Thymus (tissue), 14 donors: Measurements from ENCODE around the gene MRI1. TPM values are rescaled to one million over a fixed set of nuclear protein-coding genes. Genes with fewer than 3 reads are reported as not detected.
A peak's percentile ranks its signal among the peaks of the same experiment; 100 is the strongest.

ENCODE experiments used
- DNase-seq, 9 donors: peaks; one replicate each; pipeline ENCODE4 v3.0.0-alpha.2; 2013; ENCODE audit warnings: low spot score in 9 of 9, low read depth in 6 of 9, missing footprints in 1 of 9
- H3K27ac ChIP-seq, 2 donors: one replicate each; pipeline ENCODE4 v1.5.1; 2013; ENCODE audit warnings: control low read depth in 1 of 2, low read depth in 1 of 2, low read length in 1 of 2, mild to moderate bottlenecking in 1 of 2, moderate library complexity in 1 of 2
- H3K27me3 ChIP-seq, 2 donors: one replicate each; pipeline ENCODE4 v1.5.1; 2013; ENCODE audit warnings: low read length in 1 of 2; ENCODE audit not compliant: control insufficient read depth in 2 of 2, insufficient read depth in 1 of 2
- H3K36me3 ChIP-seq, 2 donors: one replicate each; pipeline ENCODE4 v1.5.1; 2013; ENCODE audit warnings: low read length in 1 of 2, mild to moderate bottlenecking in 1 of 2, moderate library complexity in 1 of 2; ENCODE audit not compliant: control insufficient read depth in 2 of 2, insufficient read depth in 2 of 2
- H3K4me1 ChIP-seq, 2 donors: one replicate each; pipeline ENCODE4 v1.5.1; 2013; ENCODE audit warnings: low read length in 2 of 2; ENCODE audit not compliant: control insufficient read depth in 2 of 2, insufficient read depth in 2 of 2
- H3K4me3 ChIP-seq, 2 donors: one replicate each; pipeline ENCODE4 v1.5.1; 2013; ENCODE audit warnings: low read length in 2 of 2, control low read depth in 1 of 2, mild to moderate bottlenecking in 1 of 2
- H3K9me3 ChIP-seq, 2 donors: one replicate each; pipeline ENCODE4 v1.5.1; 2013; ENCODE audit warnings: low read length in 1 of 2, mild to moderate bottlenecking in 1 of 2; ENCODE audit not compliant: control insufficient read depth in 2 of 2, insufficient read depth in 1 of 2
- WGBS: extraction: QIAGEN DNeasy Blood & Tissue Kit; methylation state at CpG from one replicate; pipeline ENCODE4 v1.1.7; 2013; 5-methylcytosine and 5-hydroxymethylcytosine counted together
- long read RNA-seq, 10 donors: transcript quantifications; one replicate each; lab custom pipeline, GENCODE V29; 2026
- polyA plus RNA-seq: library from polyadenylated mRNA; stranded (reverse); fragments of 200-250 nt; gene quantifications from one replicate; pipeline ENCODE4 v1.2.3, GENCODE V29; 2013
- total RNA-seq: library from RNA; stranded (reverse); fragments of 120-200 nt; gene quantifications from one replicate; pipeline ENCODE4 v1.2.4, GENCODE V29; 2013
- donor health status: healthy.

Gene MRI1
- total RNA-seq (30.2 TPM), polyA plus RNA-seq (36.3 TPM)
- long read RNA-seq, donor 1 = 0 reads
- long read RNA-seq, donor 2, transcript MRI1-201 (6 exons, 1,735 nt) = major isoform, 6 of 24 reads
- long read RNA-seq, donor 2, partial matches to known transcripts = 5 of 24 reads
- long read RNA-seq, donor 2, other reads (novel, unspliced or antisense) = 11 of 24 reads
- long read RNA-seq, donor 3, partial matches to known transcripts = 0 of 12 reads
- long read RNA-seq, donor 3, other reads (novel, unspliced or antisense) = 7 of 12 reads
- long read RNA-seq, donor 4, partial matches to known transcripts = 0 of 1 reads
- long read RNA-seq, donor 4, other reads (novel, unspliced or antisense) = 0 of 1 reads
- long read RNA-seq, donor 5, partial matches to known transcripts = 65 of 70 reads
- long read RNA-seq, donor 5, other reads (novel, unspliced or antisense) = 0 of 70 reads
- long read RNA-seq, donor 6, transcript MRI1-201 (6 exons, 1,735 nt) = major isoform, 6 of 28 reads
- long read RNA-seq, donor 6, partial matches to known transcripts = 8 of 28 reads
- long read RNA-seq, donor 6, other reads (novel, unspliced or antisense) = 12 of 28 reads
- long read RNA-seq, donor 7, partial matches to known transcripts = 0 of 1 reads
- long read RNA-seq, donor 7, other reads (novel, unspliced or antisense) = 0 of 1 reads
- long read RNA-seq, donor 8, partial matches to known transcripts = 9 of 10 reads
- long read RNA-seq, donor 8, other reads (novel, unspliced or antisense) = 0 of 10 reads
- long read RNA-seq, donor 9, partial matches to known transcripts = 0 of 1 reads
- long read RNA-seq, donor 9, other reads (novel, unspliced or antisense) = 0 of 1 reads
- long read RNA-seq, donor 10, partial matches to known transcripts = 10 of 11 reads
- long read RNA-seq, donor 10, other reads (novel, unspliced or antisense) = 0 of 11 reads

- H3K9me3 ChIP-seq = no peaks in the 10 kb centered on the region
- peaks cover 37 to 38% of the 10 kb centered on the region in 2 donors for H3K36me3 ChIP-seq
- peaks cover 9 to 13% of the 10 kb centered on the region in 2 donors for H3K4me1 ChIP-seq
- peak within 1 kb of the TSS; percentile 68 to 85 for H3K4me3 ChIP-seq
- 4% methylated on average over 67 of the region's 67 CpGs for WGBS
- peak within 1 kb of the TSS; percentile 43 to 53 for H3K27ac ChIP-seq
- peak in 4 of 9 donors; percentile 49 to 75 (median 61) for DNase-seq
- no peaks in the 10 kb centered on the region for H3K27me3 ChIP-seq
Observed at GRCh38 chr19:13764101-13764807, at the start of gene MRI1. MRI1 (plus strand) TSS chr19:13764522; CDS start chr19:13764589, 67 bp downstream.

- H3K27me3 ChIP-seq = peaks cover 0 to 10% of the 10 kb centered on the region in 2 donors
- H3K4me3 ChIP-seq = no peak overlapping the region
- H3K4me1 ChIP-seq = no peaks in the 10 kb centered on the region
- no peaks in the 10 kb centered on the region for H3K9me3 ChIP-seq
- H3K36me3 ChIP-seq = no peaks in the 10 kb centered on the region
- 24% methylated on average over 8 of the region's 8 CpGs for WGBS
- DNase-seq = no peak
- no peak overlapping the region for H3K27ac ChIP-seq
Observed at GRCh38 chr19:13717194-13717643, 47.1 kb upstream of the MRI1 start.

GRCh38 chr19:13718733-13719132 lies 45.6 kb upstream of the MRI1 start:
- Histone ChIP-seq H3K27me3 (peaks cover 0 to 10% of the 10 kb centered on the region in 2 donors), H3K4me3 (no peak overlapping the region), H3K4me1 (no peaks in the 10 kb centered on the region), H3K27ac (no peak overlapping the region), H3K9me3 (no peaks in the 10 kb centered on the region), H3K36me3 (no peaks in the 10 kb centered on the region)
- DNase-seq = no peak
- 70% methylated on average over 9 of the region's 9 CpGs for WGBS

- WGBS = 96% methylated on average over 6 of the region's 6 CpGs
- no peak overlapping the region for H3K27ac ChIP-seq
- H3K36me3 ChIP-seq = no peaks in the 10 kb centered on the region
- H3K27me3 ChIP-seq = peaks cover 0 to 8% of the 10 kb centered on the region in 2 donors
- H3K4me3 ChIP-seq = no peak overlapping the region
- H3K4me1 ChIP-seq = no peaks in the 10 kb centered on the region
- DNase-seq = no peak
- no peaks in the 10 kb centered on the region for H3K9me3 ChIP-seq
Observed at GRCh38 chr19:13722146-13722545, 42.2 kb upstream of the MRI1 start.

GRCh38 chr19:13723206-13723605 lies 41.1 kb upstream of the MRI1 start:
- Histone ChIP-seq H3K9me3 (no peaks in the 10 kb centered on the region), H3K4me1 (no peaks in the 10 kb centered on the region), H3K36me3 (no peaks in the 10 kb centered on the region), H3K4me3 (no peak overlapping the region), H3K27me3 (peaks cover 0 to 4% of the 10 kb centered on the region in 2 donors), H3K27ac (no peak overlapping the region)
- no peak for DNase-seq
- 94% methylated on average over 5 of the region's 5 CpGs for WGBS

GRCh38 chr19:13726323-13726722 lies 38.0 kb upstream of the MRI1 start:
- no peak for DNase-seq
- Histone ChIP-seq H3K4me1 (peaks cover 0 to 2% of the 10 kb centered on the region in 2 donors), H3K9me3 (no peaks in the 10 kb centered on the region), H3K27ac (no peak overlapping the region), H3K27me3 (no peaks in the 10 kb centered on the region), H3K36me3 (no peaks in the 10 kb centered on the region), H3K4me3 (no peak overlapping the region)
- WGBS = 98% methylated on average over 5 of the region's 5 CpGs

- Histone ChIP-seq H3K36me3 (no peaks in the 10 kb centered on the region), H3K27ac (no peak overlapping the region), H3K9me3 (no peaks in the 10 kb centered on the region), H3K4me3 (no peak overlapping the region), H3K4me1 (peaks cover 5 to 12% of the 10 kb centered on the region in 2 donors), H3K27me3 (no peaks in the 10 kb centered on the region)
- DNase-seq = no peak
- 84% methylated on average over 8 of the region's 8 CpGs for WGBS
Observed at GRCh38 chr19:13727798-13728197, 36.5 kb upstream of the MRI1 start.

GRCh38 chr19:13729859-13730258 lies 34.5 kb upstream of the MRI1 start:
- Histone ChIP-seq H3K9me3 (no peaks in the 10 kb centered on the region), H3K4me3 (no peak overlapping the region), H3K4me1 (peaks cover 5 to 12% of the 10 kb centered on the region in 2 donors), H3K27ac (no peak overlapping the region), H3K27me3 (no peaks in the 10 kb centered on the region), H3K36me3 (no peaks in the 10 kb centered on the region)
- DNase-seq = no peak
- 17% methylated on average over 2 of the region's 2 CpGs for whole genome bisulfite sequencing
